MCF 10A (cell line): ENCODE data around the gene DCDC1. TPM values are rescaled to one million over a fixed set of nuclear protein-coding genes. Genes with fewer than 3 reads are reported as not detected.
"Not testable (repeated sequence)": the region's sequence is repeated elsewhere in the genome, so short reads cannot be mapped to it uniquely, and the experiment has no call there.

Experiments used
- BruUV-seq: library from RNA; stranded (reverse); fragments of 400-500 nt; replicated peaks from 2 replicates; lab custom pipeline; 2021; lab: Mats Ljungman, UMichigan
- CTCF ChIA-PET: fragments of 300-600 bp; sonication (Branson Sonifier 250); formaldehyde crosslinking; extraction: SDS; loops from one replicate; lab custom pipeline; 2021; ENCODE audit warnings: antibody characterized with exemption, inconsistent platforms; lab: Yijun Ruan, JAX
- POLR2A ChIA-PET: fragments of 300-600, 350-650 bp; sonication (Branson Sonifier 250); formaldehyde crosslinking; extraction: SDS; loops from one replicate; lab custom pipeline; 2020; ENCODE audit warnings: antibody characterized with exemption, inconsistent platforms; lab: Yijun Ruan, JAX
- DNase-seq: peaks from one replicate; pipeline ENCODE4 v3.0.0-alpha.2; 2018; ENCODE audit not compliant: unreplicated experiment
- H3K27ac Mint-ChIP-seq: one replicate; pipeline ENCODE4 v1.8.0; 2022; ENCODE audit warnings: mild to moderate bottlenecking, low read depth, mixed read lengths; ENCODE audit not compliant: unreplicated experiment
- H3K27me3 Mint-ChIP-seq: one replicate; pipeline ENCODE4 v1.8.0; 2022; ENCODE audit warnings: mixed read lengths; ENCODE audit not compliant: insufficient read depth, unreplicated experiment
- H3K36me3 Mint-ChIP-seq: one replicate; pipeline ENCODE4 v1.8.0; 2022; ENCODE audit warnings: mild to moderate bottlenecking, moderate library complexity, mixed read lengths; ENCODE audit not compliant: insufficient read depth, unreplicated experiment
- H3K4me1 Mint-ChIP-seq: one replicate; pipeline ENCODE4 v1.8.0; 2022; ENCODE audit warnings: mixed read lengths; ENCODE audit not compliant: insufficient read depth, unreplicated experiment
- H3K4me3 Mint-ChIP-seq: one replicate; pipeline ENCODE4 v1.8.0; 2022; ENCODE audit warnings: mild to moderate bottlenecking, moderate library complexity, mixed read lengths; ENCODE audit not compliant: unreplicated experiment
- H3K9me3 Mint-ChIP-seq: one replicate; pipeline ENCODE4 v1.8.0; 2022; ENCODE audit warnings: mixed read lengths; ENCODE audit not compliant: unreplicated experiment
- CTCF ChIP-seq: fragments of 200-600 bp; IDR thresholded peaks from one replicate; pipeline ENCODE4 v1.8.0; 2022; ENCODE audit warnings: antibody characterized with exemption, mild to moderate bottlenecking; ENCODE audit not compliant: unreplicated experiment
- intact Hi-C: fragments of 100-400 bp; cut with micrococcal nuclease; formaldehyde crosslinking; loops from 2 replicates; pipeline ENCODE4 v1.14.1; 2022
- total RNA-seq: library from RNA; stranded (reverse); gene quantifications from 2 replicates; pipeline ENCODE4 v1.2.3, GENCODE V29; 2022

Gene DCDC1
- total RNA-seq, 1 experiment from 2014 or later: 0.19 TPM

GRCh38 chr11:31325160-31325559, 44.4 kb downstream of the DCDC1 start:
- POLR2A ChIA-PET: interaction anchor here (0.6 to 1.0 kb wide), 2 partner anchors 14 to 768 kb away, joined by 3 read pairs; no protein-coding TSS in a partner anchor
- no peak for TF ChIP-seq CTCF
- CTCF ChIA-PET: no interaction called here
- no peaks in the 10 kb centered on the region for H3K27me3 Mint-ChIP-seq
- BruUV-seq: no TSS peak
- peak; percentile 59 for DNase-seq
- H3K9me3 Mint-ChIP-seq: peaks cover 12% of the 10 kb centered on the region
- H3K4me1 Mint-ChIP-seq: peaks cover 11% of the 10 kb centered on the region
- no peak overlapping the region for H3K4me3 Mint-ChIP-seq
- no peak overlapping the region for H3K27ac Mint-ChIP-seq
- no peaks in the 10 kb centered on the region for H3K36me3 Mint-ChIP-seq
- intact Hi-C loops: no loop called here

- no peak for DNase-seq
- Mint-ChIP-seq H3K36me3 (no peaks in the 10 kb centered on the region), H3K9me3 (peaks cover 7% of the 10 kb centered on the region), H3K4me1 (peaks cover 11% of the 10 kb centered on the region), H3K4me3 (no peak overlapping the region), H3K27ac (no peak overlapping the region), H3K27me3 (no peaks in the 10 kb centered on the region)
- TF ChIP-seq CTCF: no peak
- intact Hi-C loops: no loop called here
- ChIA-PET POLR2A (interaction anchor here (0.6 kb wide), 1 partner anchor 111 kb away, joined by 3 read pairs; no protein-coding TSS in a partner anchor), CTCF (no interaction called here)
- BruUV-seq: no TSS peak
Observed at GRCh38 chr11:31323145-31323544, 46.4 kb downstream of the DCDC1 start.

DNA sequence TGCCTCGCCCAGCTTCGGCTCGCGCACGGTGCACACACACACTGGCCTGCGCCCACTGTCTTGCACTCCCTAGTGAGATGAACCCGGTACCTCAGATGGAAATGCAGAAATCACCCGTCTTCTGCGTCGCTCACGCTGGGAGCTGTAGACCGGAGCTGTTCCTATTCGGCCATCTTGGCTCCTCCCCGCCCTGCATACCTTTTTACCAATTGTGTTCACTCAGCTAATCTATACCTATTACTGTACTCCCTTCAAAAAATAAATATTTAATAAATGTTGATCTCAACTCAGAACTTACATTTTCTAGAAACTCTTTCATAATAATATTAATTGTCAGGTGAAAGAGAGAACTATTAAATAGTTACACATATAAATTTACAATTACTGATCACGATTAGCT, 48.0 kb downstream of the DCDC1 start:
- DNase-seq, H3K27ac Mint-ChIP-seq, H3K9me3 Mint-ChIP-seq, H3K36me3 Mint-ChIP-seq, H3K27me3 Mint-ChIP-seq, intact Hi-C loops, BruUV-seq, H3K4me3 Mint-ChIP-seq, POLR2A ChIA-PET, CTCF ChIA-PET: not testable (repeated sequence)
- H3K4me1 Mint-ChIP-seq: peaks cover 11% of the 10 kb centered on the region

DNA sequence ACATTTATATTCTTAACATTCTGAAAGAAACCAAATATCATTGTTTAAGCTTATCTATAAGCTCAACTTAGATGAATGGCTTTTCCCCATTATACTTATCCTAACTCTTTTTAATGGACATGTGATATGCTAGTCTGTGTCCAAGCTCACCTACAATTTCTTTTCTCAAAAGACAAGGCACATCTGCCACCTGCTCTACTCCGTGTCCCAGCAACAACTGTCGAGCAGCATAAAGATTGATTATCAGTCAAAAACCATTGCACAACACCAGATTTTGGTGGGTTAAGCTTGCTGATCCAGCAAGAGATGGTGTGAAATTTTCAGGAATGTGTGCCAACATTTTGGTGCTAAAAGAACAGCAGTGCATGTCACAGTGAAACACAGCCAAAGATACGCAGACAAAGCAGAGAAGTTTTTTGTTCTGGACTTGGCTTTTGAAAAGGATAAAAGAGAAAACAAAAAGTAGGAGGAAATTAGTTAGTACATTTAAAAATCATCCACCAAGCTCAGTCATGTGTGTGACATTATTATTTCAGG, 65.8 kb downstream of the DCDC1 start:
- peaks cover 38% of the 10 kb centered on the region for H3K27me3 Mint-ChIP-seq
- no peak for DNase-seq
- no TSS peak for BruUV-seq
- H3K4me1 Mint-ChIP-seq: no peaks in the 10 kb centered on the region
- intact Hi-C loops: no loop called here
- CTCF ChIA-PET: no interaction called here
- H3K9me3 Mint-ChIP-seq: no peaks in the 10 kb centered on the region
- no peak overlapping the region for H3K27ac Mint-ChIP-seq
- no peak for TF ChIP-seq CTCF
- H3K36me3 Mint-ChIP-seq: no peaks in the 10 kb centered on the region
- POLR2A ChIA-PET: interaction anchor here (1.6 kb wide), 1 partner anchor 66 kb away, joined by 4 read pairs; the partner anchor contains the start of genes DCDC1 and DNAJC24
- no peak overlapping the region for H3K4me3 Mint-ChIP-seq
